Liver (tissue), 9 donors: Measurements from ENCODE around the gene BABAM1. TPM values are rescaled to one million over a fixed set of nuclear protein-coding genes. Genes with fewer than 3 reads are reported as not detected.
A peak's percentile ranks its signal among the peaks of the same experiment; 100 is the strongest.

Experiments used
- DNase-seq: peaks from one replicate; pipeline ENCODE4 v3.0.0-alpha.2; 2017; ENCODE audit warnings: low spot score
- H3K27ac ChIP-seq, 2 donors: one replicate each; pipeline ENCODE4 v1.7.0; 2013; ENCODE audit warnings: inconsistent platforms in 2 of 2, low read length in 2 of 2, control low read depth in 1 of 2, low read depth in 1 of 2, mild to moderate bottlenecking in 1 of 2
- H3K27me3 ChIP-seq, 4 donors: one replicate each; pipeline versions ENCODE4 v1.6.1 to v1.7.0; 2013; ENCODE audit warnings: low read length in 3 of 4, inconsistent platforms in 1 of 4, mild to moderate bottlenecking in 1 of 4, moderate library complexity in 1 of 4; ENCODE audit not compliant: control insufficient read depth in 4 of 4, insufficient read depth in 4 of 4
- H3K36me3 ChIP-seq, 4 donors: one replicate each; pipeline versions ENCODE4 v1.6.1 to v1.7.0; 2013; ENCODE audit warnings: low read length in 3 of 4, mild to moderate bottlenecking in 3 of 4, low read depth in 1 of 4, moderate library complexity in 1 of 4; ENCODE audit not compliant: control insufficient read depth in 4 of 4, insufficient read depth in 3 of 4
- H3K4me1 ChIP-seq, 4 donors: one replicate each; pipeline versions ENCODE4 v1.6.1 to v1.7.0; 2013; ENCODE audit warnings: low read length in 3 of 4, mild to moderate bottlenecking in 3 of 4, moderate library complexity in 1 of 4; ENCODE audit not compliant: control insufficient read depth in 4 of 4, insufficient read depth in 4 of 4
- H3K4me3 ChIP-seq, 3 donors: one replicate each; pipeline versions ENCODE4 v1.6.1 to v1.7.0; 2013; ENCODE audit warnings: low read length in 3 of 3, control low read depth in 1 of 3, low read depth in 1 of 3, mild to moderate bottlenecking in 1 of 3
- H3K9ac ChIP-seq, 2 donors: one replicate each; pipeline ENCODE4 v1.7.0; 2013; ENCODE audit warnings: low read length in 2 of 2, mild to moderate bottlenecking in 2 of 2, moderate library complexity in 2 of 2, control low read depth in 1 of 2, low read depth in 1 of 2
- H3K9me3 ChIP-seq, 4 donors: one replicate each; pipeline versions ENCODE4 v1.6.1 to v1.7.0; 2013; ENCODE audit warnings: low read length in 3 of 4; ENCODE audit not compliant: control insufficient read depth in 4 of 4
- ATF3 ChIP-seq: IDR thresholded peaks from 2 replicates; pipeline ENCODE4 v1.6.1; 2016; ENCODE audit warnings: antibody characterized with exemption
- EGR1 ChIP-seq, 2 donors: IDR thresholded peaks; 2 replicates each; pipeline ENCODE4 v1.6.1; 2016 to 2018; ENCODE audit warnings: antibody characterized with exemption in 2 of 2, low read depth in 2 of 2
- FOXA1 ChIP-seq: IDR thresholded peaks from 2 replicates; pipeline ENCODE4 v1.6.1; 2016; ENCODE audit warnings: antibody characterized with exemption
- FOXA2 ChIP-seq: IDR thresholded peaks from 2 replicates; pipeline ENCODE4 v1.6.1; 2016; ENCODE audit warnings: antibody characterized with exemption
- GABPA ChIP-seq, 2 donors: IDR thresholded peaks in 1 of 2; conservative IDR thresholded peaks in 1 of 2; 2 replicates each; pipeline ENCODE4 v1.6.1; 2016; ENCODE audit warnings: antibody characterized with exemption in 2 of 2, mild to moderate bottlenecking in 1 of 2, moderate library complexity in 1 of 2
- HNF4A ChIP-seq, 2 donors: conservative IDR thresholded peaks; 2 replicates each; pipeline ENCODE4 v1.6.1; 2016; ENCODE audit warnings: antibody characterized with exemption in 2 of 2, mild to moderate bottlenecking in 2 of 2
- HNF4G ChIP-seq: IDR thresholded peaks from 2 replicates; pipeline ENCODE4 v1.6.1; 2016; ENCODE audit warnings: antibody characterized with exemption
- JUND ChIP-seq, 2 donors: IDR thresholded peaks; 2 replicates each; pipeline ENCODE4 v1.6.1; 2016; ENCODE audit warnings: antibody characterized with exemption in 2 of 2
- MAX ChIP-seq: IDR thresholded peaks from 2 replicates; pipeline ENCODE4 v1.6.1; 2016; ENCODE audit warnings: antibody characterized with exemption
- NR2F2 ChIP-seq: IDR thresholded peaks from 2 replicates; pipeline ENCODE4 v1.6.1; 2016; ENCODE audit warnings: antibody characterized with exemption
- RAD21 ChIP-seq, 2 donors: IDR thresholded peaks; 2 replicates each; pipeline ENCODE4 v1.6.1; 2016; ENCODE audit warnings: antibody characterized with exemption in 2 of 2, mild to moderate bottlenecking in 2 of 2
- SP1 ChIP-seq: IDR thresholded peaks from 2 replicates; pipeline ENCODE4 v1.6.1; 2018; ENCODE audit warnings: antibody characterized with exemption, mild to moderate bottlenecking
- TAF1 ChIP-seq: conservative IDR thresholded peaks from 2 replicates; pipeline ENCODE4 v1.6.1; 2016; ENCODE audit warnings: antibody characterized with exemption, mild to moderate bottlenecking
- YY1 ChIP-seq: IDR thresholded peaks from 2 replicates; pipeline ENCODE4 v1.6.1; 2016; ENCODE audit warnings: antibody characterized with exemption, mild to moderate bottlenecking
- WGBS: extraction: QIAGEN DNeasy Blood & Tissue Kit; methylation state at CpG from one replicate; pipeline ENCODE4 v1.1.7; 2013; 5-methylcytosine and 5-hydroxymethylcytosine counted together
- polyA plus RNA-seq, 2 donors: library from polyadenylated mRNA; stranded (reverse) in 1 of 2; unstranded in 1 of 2; fragments of 200-250 nt in 1 of 2; fragments of >200 nt in 1 of 2; fragmentation: Nextera tagmentation in 1 of 2; extraction: Ambion mirVana in 1 of 2; gene quantifications; one replicate each; pipeline versions ENCODE4 v1.2.1 to v1.2.3, GENCODE V29; 2013 to 2015
- total RNA-seq, 2 donors: library from RNA; depleted of rRNA; stranded (reverse); fragments of >200 nt; gene quantifications; one replicate each; pipeline ENCODE4 v1.2.3, GENCODE V29; 2014
- TF ChIP-seq, protein P1 (sequence below): IDR thresholded peaks from 2 replicates; pipeline ENCODE4 v1.6.1; 2016; ENCODE audit warnings: antibody characterized with exemption
- TF ChIP-seq, protein P2 (sequence below): fragments of 150-350 bp; IDR thresholded peaks from 2 replicates; pipeline ENCODE4 v1.5.1; 2017; ENCODE audit warnings: improper control_type of control experiment, low read depth, low read length; ENCODE audit not compliant: missing input control
- donor health status: healthy.
- donor health status: healthy.
- donor health status: healthy.
- donor health status: healthy.
- donor health status: healthy.

The BABAM1 gene
- total and polyA plus RNA-seq, 4 donors = 29.3 to 47.0 (median 33.5) TPM

DNA sequence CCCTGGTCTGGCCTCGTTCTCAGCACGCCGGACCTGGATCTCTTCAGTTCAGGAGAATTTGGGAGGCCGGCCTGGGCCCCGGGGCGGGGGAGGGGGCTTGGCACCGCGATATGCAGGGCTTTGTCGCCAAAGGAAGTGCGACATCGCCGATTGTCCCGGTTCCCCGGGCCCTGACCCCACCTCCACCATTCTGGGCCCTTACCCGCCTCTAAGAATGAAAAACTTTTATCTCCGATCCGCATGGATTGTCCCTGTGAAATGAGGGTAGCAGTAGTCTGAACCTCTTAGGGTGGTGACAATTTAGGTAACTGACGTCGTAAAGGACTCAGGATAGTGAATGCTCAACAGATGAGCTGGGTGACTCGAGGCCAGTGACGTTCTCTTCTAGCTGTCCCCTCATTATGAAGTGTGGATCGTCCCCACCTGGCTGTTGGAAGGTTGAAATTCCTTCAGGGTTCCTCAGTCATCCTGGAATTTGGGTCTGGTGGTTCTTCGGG lies 42.8 kb downstream of the BABAM1 start:
- Histone ChIP-seq H3K4me3 (peak overlapping the region; percentile 57 to 89 (median 80)), H3K9ac (peak overlapping the region; percentile 45 to 66), H3K27ac (peak overlapping the region; percentile 42 to 52), H3K36me3 (peaks cover 5 to 13% (median 10%) of the 10 kb centered on the region in 4 donors), H3K4me1 (peaks cover 0 to 44% (median 29%) of the 10 kb centered on the region in 4 donors), H3K27me3 (no peaks in the 10 kb centered on the region), H3K9me3 (no peaks in the 10 kb centered on the region)
- 10% methylated on average over 23 of the region's 23 CpGs for WGBS
- no peak for DNase-seq
- TF ChIP-seq GABPA (IDR thresholded peaks at IDR 0.05 in 1 of 2, conservative IDR thresholded peaks at IDR 0.05 in 1 of 2) (peak in 1 of 2 donors; percentile 39), MAX (no peak)

GRCh38 chr19:17311455-17312188 lies 44.4 kb downstream of the BABAM1 start:
- no peak for DNase-seq
- H3K27me3 ChIP-seq = no peaks in the 10 kb centered on the region
- TF ChIP-seq, protein P1, sequence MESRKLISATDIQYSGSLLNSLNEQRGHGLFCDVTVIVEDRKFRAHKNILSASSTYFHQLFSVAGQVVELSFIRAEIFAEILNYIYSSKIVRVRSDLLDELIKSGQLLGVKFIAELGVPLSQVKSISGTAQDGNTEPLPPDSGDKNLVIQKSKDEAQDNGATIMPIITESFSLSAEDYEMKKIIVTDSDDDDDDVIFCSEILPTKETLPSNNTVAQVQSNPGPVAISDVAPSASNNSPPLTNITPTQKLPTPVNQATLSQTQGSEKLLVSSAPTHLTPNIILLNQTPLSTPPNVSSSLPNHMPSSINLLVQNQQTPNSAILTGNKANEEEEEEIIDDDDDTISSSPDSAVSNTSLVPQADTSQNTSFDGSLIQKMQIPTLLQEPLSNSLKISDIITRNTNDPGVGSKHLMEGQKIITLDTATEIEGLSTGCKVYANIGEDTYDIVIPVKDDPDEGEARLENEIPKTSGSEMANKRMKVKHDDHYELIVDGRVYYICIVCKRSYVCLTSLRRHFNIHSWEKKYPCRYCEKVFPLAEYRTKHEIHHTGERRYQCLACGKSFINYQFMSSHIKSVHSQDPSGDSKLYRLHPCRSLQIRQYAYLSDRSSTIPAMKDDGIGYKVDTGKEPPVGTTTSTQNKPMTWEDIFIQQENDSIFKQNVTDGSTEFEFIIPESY = no peak
- TF ChIP-seq FOXA2 = no peak
- H3K4me1 ChIP-seq = peaks cover 0 to 35% (median 21%) of the 10 kb centered on the region in 4 donors
- no peaks in the 10 kb centered on the region for H3K9me3 ChIP-seq
- no peak overlapping the region for H3K4me3 ChIP-seq
- H3K27ac ChIP-seq = no peak overlapping the region
- WGBS = 81% methylated on average over 11 of the region's 11 CpGs
- H3K9ac ChIP-seq = no peak overlapping the region
- peaks cover 12 to 20% (median 17%) of the 10 kb centered on the region in 4 donors for H3K36me3 ChIP-seq

DNA sequence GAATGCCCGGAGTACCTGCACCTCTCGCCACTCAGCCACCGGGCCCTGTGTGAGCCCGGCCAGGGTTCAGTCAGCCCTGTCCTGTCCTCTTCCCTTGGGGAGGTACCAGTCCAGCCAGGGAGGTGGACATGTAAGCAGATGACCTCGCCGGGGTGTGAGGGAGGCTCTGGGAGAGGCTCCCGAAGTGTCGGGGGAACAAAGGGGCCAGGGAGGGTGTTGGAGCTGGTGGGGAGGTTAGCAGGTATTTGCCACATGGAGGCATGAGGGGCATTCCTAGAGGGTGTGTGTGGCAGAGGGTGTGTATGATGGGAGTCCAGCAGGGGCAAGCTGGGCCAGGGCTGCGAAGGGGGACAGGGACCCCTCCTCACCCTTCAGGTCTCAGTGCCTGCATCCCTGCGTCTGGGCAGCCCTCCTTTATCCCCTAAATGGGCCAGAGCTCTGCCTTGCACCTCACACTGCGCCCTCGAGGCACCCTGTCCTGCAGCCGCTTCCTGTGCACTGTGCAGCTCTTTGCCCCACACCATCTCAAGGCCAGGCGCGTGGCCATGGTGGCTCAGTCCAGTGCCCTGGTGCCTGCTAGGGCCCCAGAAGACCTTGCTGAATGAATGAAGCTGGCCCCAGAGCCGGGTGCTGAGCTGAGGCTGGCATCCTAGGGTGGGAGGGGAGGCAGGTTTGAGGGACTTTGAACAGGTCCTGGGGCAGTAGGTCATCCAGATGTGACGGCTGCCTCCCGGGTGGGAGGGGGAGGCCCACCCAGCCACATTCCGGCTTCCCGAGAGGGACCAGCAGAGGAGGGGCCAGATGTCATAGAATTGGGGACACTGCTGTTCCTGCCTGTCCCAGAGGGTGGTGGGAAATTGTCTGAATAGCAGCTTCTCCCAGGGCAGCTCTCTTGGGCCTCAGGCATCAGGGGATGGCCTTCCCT lies 45.2 kb downstream of the BABAM1 start:
- Histone ChIP-seq H3K4me3 (no peak overlapping the region), H3K4me1 (peaks cover 0 to 30% (median 18%) of the 10 kb centered on the region in 4 donors), H3K9ac (no peak overlapping the region), H3K9me3 (no peaks in the 10 kb centered on the region), H3K27me3 (no peaks in the 10 kb centered on the region), H3K36me3 (peaks cover 12 to 20% (median 17%) of the 10 kb centered on the region in 4 donors), H3K27ac (no peak overlapping the region)
- WGBS = 85% methylated on average over 20 of the region's 20 CpGs
- no peak for DNase-seq
- TF ChIP-seq, protein P2, sequence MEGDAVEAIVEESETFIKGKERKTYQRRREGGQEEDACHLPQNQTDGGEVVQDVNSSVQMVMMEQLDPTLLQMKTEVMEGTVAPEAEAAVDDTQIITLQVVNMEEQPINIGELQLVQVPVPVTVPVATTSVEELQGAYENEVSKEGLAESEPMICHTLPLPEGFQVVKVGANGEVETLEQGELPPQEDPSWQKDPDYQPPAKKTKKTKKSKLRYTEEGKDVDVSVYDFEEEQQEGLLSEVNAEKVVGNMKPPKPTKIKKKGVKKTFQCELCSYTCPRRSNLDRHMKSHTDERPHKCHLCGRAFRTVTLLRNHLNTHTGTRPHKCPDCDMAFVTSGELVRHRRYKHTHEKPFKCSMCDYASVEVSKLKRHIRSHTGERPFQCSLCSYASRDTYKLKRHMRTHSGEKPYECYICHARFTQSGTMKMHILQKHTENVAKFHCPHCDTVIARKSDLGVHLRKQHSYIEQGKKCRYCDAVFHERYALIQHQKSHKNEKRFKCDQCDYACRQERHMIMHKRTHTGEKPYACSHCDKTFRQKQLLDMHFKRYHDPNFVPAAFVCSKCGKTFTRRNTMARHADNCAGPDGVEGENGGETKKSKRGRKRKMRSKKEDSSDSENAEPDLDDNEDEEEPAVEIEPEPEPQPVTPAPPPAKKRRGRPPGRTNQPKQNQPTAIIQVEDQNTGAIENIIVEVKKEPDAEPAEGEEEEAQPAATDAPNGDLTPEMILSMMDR = no peak
- TF ChIP-seq SP1 = no peak
- no peak for TF ChIP-seq EGR1 (IDR thresholded peaks at IDR 0.05; ENCODE audit: low read depth in 2 of 2)
- no peak for TF ChIP-seq YY1
- TF ChIP-seq HNF4G = no peak
- no peak for TF ChIP-seq MAX
- no peak for TF ChIP-seq ATF3
- no peak for TF ChIP-seq TAF1
- no peak for TF ChIP-seq NR2F2
- no peak for TF ChIP-seq FOXA1
- TF ChIP-seq HNF4A (conservative IDR thresholded peaks at IDR 0.05) = no peak
- TF ChIP-seq, protein P1 = no peak
- no peak for TF ChIP-seq JUND (IDR thresholded peaks at IDR 0.05)
- TF ChIP-seq RAD21 (IDR thresholded peaks at IDR 0.05) = no peak
